HG02610 (cell line): ENCODE measurements around the gene TMEM181.
"Not testable (repeated sequence)": the region's sequence is repeated elsewhere in the genome, so short reads cannot be mapped to it uniquely, and the experiment has no call there.

ENCODE experiments used
- ATAC-seq: cut with Tn5 transposase; IDR thresholded peaks from one replicate; pipeline ENCODE4 v1.9.1; 2021; ENCODE audit warnings: mild to moderate bottlenecking, moderate library complexity; ENCODE audit not compliant: unreplicated experiment

Gene TMEM181

DNA sequence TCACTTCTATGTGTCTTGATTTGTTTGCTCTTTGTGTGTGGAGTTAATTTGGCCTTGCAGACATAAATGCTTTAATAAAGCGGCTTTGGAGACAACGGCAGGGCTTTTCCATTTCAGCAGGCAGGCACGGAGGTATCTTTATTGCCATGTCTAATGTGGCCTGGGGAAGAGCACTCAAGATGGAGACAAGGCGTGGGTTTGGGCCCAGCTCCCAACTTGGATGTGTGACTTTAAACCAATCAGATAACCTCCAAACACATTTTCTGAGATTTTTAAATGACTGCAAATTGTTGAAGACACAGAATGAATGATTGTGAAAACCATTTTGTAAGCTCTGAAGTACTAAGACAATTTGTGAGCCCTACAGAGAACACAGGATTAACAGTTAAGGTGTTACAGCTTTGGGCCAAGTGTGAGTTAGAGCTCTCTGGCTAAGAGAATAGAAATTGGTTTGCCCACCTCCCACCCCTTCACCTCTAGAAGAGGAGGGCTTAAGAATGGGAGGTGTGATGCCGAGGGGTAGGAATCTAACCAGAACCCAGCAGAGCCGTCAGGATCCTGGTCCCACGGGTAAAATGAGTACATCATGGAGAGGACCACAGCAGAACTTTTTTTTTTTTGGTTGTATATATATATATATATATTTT is 75.7 kb downstream of the TMEM181 start:
- ATAC-seq = no peak

DNA sequence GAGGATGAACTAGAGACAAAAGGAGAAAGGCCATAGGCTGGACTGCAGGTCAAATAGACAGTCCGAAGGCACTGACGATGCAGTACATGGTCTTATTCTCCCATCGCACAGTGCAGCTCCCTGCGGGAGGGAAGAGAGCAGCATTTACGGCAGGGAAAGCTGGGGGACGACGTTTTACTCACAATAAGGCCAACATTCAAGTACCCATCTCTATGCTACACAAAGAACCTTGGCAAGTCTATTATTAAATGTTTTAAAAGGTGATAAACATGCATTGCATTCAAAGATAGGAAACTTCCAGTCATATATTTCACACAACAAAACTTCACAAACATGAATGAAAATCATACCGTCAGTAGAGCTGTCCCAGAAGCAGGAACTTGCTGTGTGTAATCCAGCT is 76.9 kb downstream of the TMEM181 start:
- ATAC-seq = no peak

DNA sequence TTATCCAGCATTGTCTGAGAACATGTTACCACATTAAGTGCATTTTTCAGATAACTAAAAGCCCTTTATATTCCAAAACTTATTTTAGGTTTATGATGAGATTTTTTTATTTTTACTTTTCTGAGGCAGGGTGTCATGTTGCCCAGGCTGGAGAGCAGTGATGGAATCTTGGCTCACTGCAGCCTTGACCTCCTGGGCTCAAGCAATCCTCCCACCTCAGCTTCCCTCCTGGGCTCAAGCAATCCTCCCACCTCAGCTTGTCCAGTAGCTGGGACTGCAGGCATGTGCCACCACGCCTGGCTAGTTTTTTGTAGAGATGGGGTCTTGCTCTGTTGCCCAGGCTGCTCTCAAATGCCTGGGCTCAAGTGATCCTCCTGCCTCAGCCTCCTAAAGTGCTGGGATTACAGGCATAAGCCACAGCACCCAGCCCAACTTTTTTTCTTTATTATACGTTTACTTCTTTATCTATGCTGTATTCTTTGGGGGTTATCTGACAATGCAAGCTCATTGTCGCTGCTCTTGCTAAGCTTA is 78.5 kb downstream of the TMEM181 start:
- no peak for ATAC-seq

DNA sequence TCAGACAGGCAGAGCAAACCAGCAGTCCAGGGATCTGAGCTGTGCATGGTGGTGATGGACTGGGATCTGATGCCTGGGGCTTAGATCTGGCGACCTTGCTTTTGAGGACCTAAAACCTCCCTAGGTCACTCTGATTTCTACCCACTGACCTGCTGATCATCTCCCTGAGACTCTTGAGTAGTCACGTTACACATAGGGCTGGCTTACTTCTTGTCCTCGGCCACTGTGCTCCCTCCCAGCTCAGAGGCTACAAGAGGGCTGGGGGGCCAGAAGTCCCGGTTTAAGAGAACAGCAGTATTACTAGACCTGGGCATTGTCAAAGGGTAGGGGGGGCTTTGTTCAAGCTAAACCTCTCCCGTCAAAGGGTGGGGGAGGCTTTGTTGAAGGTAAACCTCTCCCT is 79.2 kb downstream of the TMEM181 start:
- no peak for ATAC-seq

DNA sequence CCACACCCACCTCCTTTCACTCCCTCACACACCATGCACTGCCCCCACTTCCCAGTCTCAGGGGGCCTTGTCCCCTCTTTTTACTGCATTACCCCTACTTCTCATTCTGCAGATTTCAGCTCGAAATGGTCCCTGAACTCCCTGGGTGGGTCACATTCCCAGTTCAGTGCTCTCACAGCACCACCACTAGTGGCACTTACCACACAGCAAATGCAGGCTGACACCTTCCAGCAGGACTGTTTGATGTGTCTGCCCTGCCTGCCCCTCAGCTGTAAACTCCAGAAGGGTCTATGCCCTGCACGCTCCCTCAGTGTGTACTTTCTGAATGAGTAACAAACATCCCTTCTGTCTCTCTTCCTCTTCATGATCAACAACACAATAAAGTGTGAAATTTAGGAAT is 80.6 kb downstream of the TMEM181 start:
- no peak for ATAC-seq

DNA sequence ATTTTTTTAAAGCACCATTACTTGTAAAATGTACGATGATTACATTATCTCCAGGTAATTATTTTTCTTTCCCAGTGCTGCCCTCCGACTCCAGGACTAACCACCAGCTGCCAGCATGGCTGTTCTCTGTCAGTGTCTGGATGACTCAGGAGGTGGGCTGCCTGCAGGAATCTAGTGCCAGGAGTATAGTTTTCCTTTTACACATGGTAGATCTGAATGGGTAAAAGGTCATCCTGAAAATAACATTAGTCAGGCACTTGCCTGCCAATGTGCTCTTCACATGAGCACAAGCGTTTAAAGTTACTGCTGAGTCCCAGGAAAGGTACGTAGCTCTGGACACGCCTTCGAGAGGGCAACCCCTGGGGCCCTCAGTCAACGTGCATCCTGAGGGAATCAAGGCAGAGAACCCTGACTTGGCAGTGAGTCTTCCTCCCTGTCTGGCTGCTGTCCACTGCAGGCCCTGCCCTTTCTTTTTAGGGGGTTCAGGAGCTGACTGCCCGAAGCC is 82.3 kb downstream of the TMEM181 start:
- ATAC-seq = no peak

DNA sequence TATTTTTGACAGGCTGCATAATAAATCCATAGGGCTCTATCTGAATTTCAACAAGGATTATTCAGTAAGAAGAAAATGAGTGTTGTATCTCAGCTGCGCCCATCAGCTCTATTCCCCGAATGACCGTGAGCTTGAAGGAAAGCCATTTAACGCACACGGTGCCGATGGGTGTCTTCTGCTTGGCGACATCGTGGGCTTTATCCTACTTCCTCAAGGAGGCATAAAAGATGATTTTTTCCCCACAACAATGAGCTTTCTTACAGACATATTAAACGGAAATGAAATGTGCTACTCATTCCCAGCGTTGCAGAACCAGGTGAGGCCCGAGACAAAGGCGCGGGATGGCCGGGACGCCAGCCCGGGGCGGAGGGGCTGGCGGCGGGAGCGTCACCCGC is 83.9 kb downstream of the TMEM181 start:
- no peak for ATAC-seq

DNA sequence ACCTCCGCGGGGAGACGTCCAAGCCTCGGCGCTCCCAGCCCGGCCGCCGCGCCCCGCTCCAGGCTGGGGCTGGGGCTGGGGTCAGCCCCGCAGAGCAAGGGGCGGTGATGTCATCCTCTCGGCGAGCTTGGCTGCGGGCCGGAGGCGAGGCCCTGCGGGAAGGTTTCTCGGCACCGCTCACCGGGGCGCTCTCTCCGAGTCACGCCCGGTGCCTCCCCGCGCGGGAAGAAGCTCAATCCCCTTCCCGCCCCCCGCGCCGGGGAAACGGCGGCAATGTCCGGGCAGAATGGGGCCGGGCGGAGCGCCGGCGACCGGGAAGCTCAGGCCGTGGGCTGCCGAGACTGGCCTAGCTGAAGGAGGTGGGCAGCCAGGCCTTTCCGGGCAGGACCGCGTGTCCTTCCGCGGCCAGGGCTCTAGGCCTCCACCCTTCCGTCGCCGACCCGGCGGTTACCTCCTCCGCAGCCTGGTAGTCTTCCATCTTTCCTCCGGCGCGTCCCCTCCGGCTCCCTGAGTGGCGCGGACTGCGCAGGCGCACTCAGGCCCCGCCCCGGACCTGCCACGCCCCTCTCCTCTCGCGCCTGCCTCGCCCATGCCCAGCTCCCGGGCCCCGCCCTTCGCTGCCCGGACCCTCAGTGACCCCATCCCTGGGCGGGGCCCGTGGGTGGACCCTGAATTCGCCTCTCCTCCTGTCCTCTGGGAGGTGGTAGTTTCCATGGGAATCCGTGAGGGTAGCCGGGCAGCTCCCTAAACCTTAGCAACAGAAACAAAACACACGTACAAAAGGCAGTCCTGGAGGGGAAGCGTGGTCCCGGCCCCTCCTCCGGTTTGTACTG is 84.6 kb downstream of the TMEM181 start, which contains the start of gene DYNLT1:
Gene DYNLT1 (minus strand): TSS at position 513 of the 833 bp plus-strand sequence. CDS start 35 bp downstream, at position 478.
- peak; percentile 49 for ATAC-seq

DNA sequence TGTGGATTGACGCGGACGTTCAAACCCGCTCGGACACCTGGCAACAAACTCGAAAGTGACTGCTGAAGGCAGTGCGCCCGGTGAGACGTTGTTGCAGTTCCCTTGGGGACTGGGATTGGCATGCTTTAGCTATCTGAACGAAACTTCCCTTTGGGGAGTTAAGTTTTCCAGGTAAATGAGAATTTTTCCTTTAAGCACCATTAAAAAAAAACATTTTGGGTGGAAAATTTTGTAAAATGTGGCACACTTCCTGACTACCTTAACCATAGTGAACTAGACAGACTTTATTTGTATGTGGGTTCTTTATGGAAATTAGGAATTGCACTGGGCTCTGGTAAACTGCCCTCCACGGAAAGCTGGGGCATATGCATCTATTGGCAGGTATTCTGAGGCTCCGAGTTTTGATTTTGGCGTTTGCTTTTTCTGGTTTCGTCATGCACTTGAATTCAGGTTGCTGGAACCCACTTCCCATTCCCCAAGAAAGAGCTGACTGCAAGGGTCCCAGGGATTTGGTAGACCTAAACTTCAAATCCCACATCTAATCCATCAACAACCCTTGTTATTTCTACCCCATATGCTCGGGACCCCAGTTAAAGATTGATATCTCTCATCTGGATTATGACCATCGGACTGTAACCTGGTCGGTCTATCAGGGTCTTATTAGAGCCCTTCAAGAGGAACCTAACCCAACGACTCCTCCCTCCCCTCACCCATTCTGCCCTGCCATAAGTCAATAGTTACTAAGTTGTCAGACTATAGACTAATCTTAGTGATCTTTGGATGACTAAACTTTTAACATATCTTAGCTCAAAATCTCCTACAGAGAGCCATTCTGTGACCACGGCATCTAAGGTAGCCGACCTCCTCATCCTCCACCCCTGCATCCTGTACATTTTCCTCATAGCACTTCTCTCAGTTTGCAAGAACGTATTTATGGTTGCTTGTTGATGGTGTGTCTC is 85.5 kb downstream of the TMEM181 start:
- ATAC-seq = no peak

DNA sequence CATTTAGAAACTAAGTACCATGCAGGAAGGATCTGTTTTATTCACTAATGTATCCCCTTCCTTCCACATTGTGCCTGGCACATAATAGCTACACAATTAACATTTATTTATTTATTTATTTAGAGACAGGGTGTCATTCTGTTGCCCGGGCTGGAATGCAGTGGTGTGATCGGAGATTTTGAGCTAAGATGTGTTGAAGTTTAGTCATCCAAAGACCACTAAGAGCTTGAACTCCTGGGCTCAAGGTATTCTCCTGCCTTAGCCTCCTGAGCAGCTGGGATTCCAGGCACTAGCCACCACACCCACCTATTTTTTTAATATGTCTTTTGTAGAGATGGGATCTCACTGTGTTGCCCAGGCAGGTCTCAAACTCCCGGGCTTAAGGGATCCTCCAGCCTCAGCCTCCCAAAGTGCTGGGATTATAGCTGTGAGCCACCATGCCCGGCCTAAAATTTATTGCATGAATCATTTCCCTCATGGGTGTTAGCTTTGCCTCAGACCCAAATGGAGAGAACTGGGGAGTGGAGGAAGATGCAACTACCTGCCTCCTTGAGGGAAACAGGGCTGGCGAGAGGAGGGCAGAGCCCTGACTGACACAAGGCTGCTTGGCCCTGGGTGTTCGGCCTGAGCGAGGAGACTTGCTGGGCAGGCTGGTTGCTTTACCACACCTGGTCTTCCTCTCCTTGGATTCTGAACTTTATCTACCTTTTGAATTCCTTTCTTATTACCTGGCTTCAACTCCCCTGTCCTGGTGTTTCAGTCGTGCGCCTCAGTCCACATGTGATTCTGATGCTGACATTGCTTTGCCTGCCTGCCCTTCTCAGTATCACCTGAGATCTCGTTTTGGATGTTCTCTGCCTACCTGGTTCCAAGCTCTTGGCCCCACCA is 86.4 kb downstream of the TMEM181 start:
- ATAC-seq = no peak

DNA sequence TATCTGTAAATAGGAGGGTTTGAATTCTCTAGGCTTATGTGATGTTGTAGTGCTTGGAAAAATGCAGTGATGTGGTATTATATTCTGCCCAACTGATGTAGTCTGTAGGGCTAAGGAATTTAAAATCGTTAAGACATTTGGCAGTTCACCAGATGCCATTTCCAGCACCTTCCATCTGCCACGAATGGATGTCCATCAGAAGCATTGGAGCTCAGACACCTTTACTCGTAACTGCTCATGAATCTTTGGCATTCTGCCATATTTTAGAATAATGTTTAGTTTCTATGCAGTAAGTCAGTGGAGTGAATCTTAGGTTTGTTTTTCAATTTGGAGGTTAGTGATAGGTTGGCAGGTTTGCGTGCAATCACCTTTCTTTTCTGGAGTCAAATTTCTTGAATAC is 87.6 kb downstream of the TMEM181 start:
- ATAC-seq = no peak

DNA sequence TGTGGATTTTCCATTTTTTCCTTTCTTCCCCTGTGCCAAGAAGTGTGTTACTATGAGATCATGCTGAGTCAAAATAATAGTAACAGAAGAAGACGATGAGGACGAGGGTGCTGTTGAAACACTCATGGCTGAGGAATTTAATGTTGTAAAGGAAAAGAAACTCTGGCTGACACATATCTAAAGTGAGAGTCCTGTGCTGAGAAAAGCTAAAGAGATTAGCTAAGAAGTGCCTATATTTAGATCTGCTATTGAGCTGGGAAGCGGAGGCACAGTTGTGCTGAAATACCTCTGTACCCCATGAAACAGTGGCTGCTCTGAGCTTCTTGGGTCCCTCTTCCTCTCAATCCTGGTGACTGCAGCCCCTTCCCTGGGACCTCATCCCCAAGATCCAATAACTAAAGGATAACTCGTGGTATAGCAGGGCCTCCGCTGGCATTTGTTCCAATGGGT is 88.8 kb downstream of the TMEM181 start:
- peak; percentile 27 for ATAC-seq

DNA sequence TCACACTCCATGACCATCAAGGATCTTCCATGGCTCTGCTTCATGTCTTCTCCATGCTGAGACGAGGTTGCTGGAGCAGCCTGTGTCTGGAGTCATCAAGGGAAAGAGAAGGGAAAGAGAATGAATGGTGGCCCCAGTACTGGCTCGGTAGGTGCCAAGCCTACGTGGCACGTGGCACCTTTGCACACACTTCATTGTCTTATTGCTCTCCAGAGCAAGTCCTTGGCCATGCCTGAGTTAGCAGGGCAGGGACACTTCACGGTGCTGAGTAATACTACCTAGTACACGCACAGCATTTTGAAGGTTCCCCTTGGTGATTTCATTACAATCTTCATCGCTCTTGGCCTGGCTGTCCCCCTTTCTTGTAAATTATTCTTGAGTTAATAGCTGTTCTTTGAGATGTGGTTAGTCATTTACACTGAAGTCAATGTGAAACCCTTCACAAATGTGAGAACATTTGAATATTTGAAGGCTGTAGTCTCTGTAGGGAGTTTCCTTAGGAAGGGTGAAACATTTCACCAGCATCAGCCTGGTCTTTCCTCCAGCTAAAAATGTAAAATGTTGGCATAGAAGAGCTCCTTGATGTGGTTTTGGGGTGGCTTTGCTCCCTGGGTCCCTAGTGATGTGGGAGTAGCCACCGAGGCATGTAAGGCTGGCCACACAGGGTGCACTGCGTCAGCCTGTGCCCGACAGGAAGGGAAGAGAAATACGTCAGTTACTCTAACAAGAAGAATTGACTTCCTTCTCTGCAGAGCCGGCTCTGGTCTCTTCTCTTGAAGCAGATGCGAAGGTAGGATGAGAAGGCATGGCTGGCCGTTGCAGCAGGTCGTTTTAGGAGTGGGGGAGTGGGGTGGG is 89.6 kb downstream of the TMEM181 start, which contains the start of gene SYTL3:
Gene SYTL3 (plus strand): TSS at position 766 of the 855 bp plus-strand sequence. CDS start 13,215 bp downstream, outside the sequence.
- peak; percentile 50 for ATAC-seq

DNA sequence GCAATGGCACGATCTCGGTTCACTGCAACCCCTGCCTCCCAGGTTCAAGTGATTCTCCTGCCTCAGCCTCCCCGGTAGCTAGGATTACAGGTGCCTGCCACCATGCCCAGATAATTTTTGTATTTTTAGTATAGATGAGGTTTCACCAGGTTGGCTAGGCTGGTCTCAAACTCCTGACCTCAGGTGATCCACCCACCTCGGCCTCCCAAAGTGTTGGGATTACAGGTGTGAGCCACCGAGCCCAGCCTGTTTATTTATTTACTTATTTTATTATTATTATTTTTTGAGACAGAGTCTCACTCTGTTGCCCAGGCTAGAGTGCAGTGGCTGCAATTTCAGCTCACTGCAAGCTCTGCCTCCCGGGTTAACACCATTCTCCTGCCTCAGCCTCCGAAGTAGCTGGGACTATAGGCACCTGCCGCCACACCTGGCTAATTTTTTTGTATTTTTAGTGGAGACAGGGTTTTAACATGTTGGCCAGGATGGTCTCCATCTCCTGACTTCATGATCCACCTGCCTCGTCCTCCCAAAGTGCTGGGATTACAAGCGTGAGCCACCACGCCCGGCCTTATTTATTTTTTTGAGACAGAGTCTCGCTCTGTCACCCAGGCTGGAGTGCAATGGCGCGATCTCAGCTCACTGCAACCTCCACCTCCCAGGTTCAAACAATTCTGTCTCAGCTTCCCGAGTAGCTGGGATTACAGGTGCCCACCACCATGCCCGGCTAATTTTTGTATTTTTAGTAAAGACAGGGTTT is 92.3 kb downstream of the TMEM181 start:
- ATAC-seq = not testable (repeated sequence)

DNA sequence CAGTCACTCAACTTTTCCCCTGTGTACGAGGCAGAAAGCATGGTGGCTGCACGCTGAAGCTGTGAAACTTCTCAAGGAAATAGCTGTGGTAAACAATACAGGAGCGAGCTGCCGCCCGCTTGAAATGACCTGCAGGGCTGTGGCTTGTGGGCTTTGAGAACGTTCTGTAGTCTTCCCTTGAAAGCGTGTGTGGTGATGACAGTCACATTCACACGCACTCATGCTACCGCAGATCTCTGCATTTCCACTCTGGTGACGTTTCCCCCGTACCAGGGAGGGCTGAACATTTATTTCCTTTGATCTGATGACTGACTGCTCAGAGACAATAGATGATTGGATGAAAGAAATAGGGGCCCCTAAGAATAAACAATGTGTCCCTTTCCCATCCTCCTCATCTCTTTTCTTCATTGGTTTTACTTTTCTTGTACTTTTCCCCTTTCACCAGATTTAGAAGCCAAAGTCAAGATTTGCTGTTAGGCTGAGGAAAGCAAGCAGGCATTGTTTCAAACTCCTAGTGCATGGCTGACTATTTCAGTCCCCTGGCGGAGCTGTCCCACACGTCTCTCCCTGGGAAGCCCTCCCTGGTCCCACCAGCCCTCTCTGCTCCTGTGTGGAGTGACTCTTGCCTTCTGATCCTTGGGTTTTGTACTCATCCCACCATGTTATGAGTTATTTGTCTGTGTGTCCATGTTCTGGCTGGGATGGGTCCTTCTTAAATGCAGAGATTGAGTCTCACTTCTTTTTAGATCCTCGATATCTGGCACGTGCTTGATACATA is 93.9 kb downstream of the TMEM181 start:
- peak; percentile 61 for ATAC-seq

DNA sequence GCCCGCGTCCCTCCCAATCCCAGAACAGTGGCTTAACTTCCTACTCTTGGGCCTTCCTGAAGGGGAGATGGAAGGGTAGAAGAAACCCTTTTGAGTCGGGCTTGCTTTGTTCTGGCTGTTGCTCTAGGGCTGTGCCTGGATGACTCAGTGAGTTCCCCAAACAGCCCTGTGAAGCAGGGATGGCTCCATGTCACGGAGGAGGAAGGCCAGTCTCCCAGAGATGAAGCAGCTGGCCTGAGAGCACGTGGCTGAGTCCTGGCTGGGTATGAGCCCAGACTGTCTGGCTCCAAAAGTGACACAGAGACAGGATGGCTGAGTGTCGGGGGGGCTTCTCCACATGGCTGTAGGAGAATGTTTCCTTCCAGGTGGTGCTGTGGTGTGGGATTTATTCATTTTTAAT is 94.6 kb downstream of the TMEM181 start:
- no peak for ATAC-seq

DNA sequence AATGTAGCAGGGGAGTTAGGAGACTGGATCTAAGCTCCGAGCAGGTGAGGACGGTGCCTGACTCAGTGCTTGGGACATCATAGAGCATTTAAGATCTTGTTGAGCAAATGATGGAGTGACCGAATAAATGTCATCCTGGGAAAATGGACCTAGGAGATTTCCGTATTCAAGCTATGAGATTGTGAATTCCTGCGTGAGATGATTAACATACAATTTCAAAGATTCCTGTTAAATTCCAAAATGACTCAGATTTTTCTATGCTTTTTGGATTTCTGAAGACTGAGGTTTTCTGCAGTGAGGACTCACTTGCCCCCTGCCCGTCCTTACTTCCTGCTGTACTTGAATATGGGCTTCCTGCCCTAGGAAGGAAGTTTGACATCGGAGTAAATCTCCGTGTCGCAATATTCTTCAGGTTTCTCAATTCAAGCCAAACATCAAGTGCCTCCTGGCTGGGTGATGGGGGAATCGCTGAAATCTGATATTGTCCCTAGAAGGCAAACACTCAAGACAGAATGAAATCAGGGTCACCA is 95.1 kb downstream of the TMEM181 start:
- ATAC-seq = no peak
